GM10248 (cell line): ENCODE results near the gene SLIT3.

Source experiments
- CTCF ChIA-PET: fragments of 300-600 bp; sonication (Branson Sonifier 250); formaldehyde crosslinking; extraction: SDS; loops from one replicate; lab custom pipeline; 2021; ENCODE audit warnings: antibody characterized with exemption; lab: Yijun Ruan, JAX
- POLR2A ChIA-PET: fragments of 350-650 bp; sonication (Branson Sonifier 250); formaldehyde crosslinking; extraction: SDS; loops from one replicate; lab custom pipeline; 2020; ENCODE audit warnings: antibody characterized with exemption; lab: Yijun Ruan, JAX
- DNase-seq: peaks from one replicate; pipeline ENCODE4 v3.0.0; 2012; ENCODE audit errors: extremely low spot score
- TF ChIP-seq, protein P1 (sequence below): IDR thresholded peaks from 2 replicates; pipeline ENCODE4 v1.5.1; 2012; ENCODE audit warnings: mild to moderate bottlenecking, low read depth; ENCODE audit errors: extremely low read depth, missing control alignments, control extremely low read depth

SLIT3 gene

GRCh38 chr5:168658394-168658793 is 642.5 kb downstream of the SLIT3 start:
- DNase-seq: no peak
- TF ChIP-seq, protein P1, sequence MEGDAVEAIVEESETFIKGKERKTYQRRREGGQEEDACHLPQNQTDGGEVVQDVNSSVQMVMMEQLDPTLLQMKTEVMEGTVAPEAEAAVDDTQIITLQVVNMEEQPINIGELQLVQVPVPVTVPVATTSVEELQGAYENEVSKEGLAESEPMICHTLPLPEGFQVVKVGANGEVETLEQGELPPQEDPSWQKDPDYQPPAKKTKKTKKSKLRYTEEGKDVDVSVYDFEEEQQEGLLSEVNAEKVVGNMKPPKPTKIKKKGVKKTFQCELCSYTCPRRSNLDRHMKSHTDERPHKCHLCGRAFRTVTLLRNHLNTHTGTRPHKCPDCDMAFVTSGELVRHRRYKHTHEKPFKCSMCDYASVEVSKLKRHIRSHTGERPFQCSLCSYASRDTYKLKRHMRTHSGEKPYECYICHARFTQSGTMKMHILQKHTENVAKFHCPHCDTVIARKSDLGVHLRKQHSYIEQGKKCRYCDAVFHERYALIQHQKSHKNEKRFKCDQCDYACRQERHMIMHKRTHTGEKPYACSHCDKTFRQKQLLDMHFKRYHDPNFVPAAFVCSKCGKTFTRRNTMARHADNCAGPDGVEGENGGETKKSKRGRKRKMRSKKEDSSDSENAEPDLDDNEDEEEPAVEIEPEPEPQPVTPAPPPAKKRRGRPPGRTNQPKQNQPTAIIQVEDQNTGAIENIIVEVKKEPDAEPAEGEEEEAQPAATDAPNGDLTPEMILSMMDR: no peak
- ChIA-PET CTCF (interaction anchor here (1.4 kb wide), 1 partner anchor 10 kb away, joined by 4 read pairs; no protein-coding TSS in a partner anchor), POLR2A (no interaction called here)

- CTCF ChIA-PET: interaction anchor here (1.0 to 1.3 kb wide), 3 partner anchors 12 to 23 kb away, joined by 3 to 4 read pairs (median 3); no protein-coding TSS in a partner anchor
Measured at GRCh38 chr5:168656633-168657032, 644.3 kb downstream of the SLIT3 start.

GRCh38 chr5:168655316-168655715 is 645.6 kb downstream of the SLIT3 start:
- ChIA-PET CTCF (no interaction called here), POLR2A (no interaction called here)
- TF ChIP-seq, protein P1: no peak
- DNase-seq: no peak

More at GRCh38 chr5:168656633-168657032, 644.3 kb downstream of the SLIT3 start:
- no peak for DNase-seq
- POLR2A ChIA-PET: no interaction called here
- TF ChIP-seq, protein P1: no peak

GRCh38 chr5:168654211-168654721 is 646.7 kb downstream of the SLIT3 start:
- POLR2A ChIA-PET: no interaction called here
- DNase-seq: no peak
- TF ChIP-seq, protein P1: no peak
- CTCF ChIA-PET: interaction anchor here (1.1 to 1.5 kb wide), 2 partner anchors 11 to 24 kb away, joined by 3 read pairs; no protein-coding TSS in a partner anchor

DNA sequence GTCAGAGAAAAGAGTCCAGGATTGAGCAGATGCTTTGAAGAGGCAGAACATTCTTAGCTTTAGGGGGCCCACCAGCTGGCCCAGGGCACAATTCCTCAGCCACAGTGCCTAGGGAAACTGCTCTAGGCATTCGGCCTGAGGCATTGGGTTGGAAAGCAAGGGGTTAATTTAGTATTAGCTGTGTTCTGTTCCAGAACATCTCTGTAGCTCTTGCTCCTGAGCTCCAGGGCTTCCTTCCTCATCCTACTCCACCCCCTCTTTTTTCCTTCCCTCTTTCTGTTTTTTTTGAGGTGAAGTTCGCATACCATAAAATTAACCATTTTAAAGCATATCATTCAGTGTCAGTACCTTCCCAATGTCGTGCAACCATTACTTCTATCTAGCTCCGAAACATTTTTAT is 647.3 kb downstream of the SLIT3 start:
- POLR2A ChIA-PET: no interaction called here
- TF ChIP-seq, protein P1: no peak
- DNase-seq: no peak
- CTCF ChIA-PET: interaction anchor here (1.1 to 1.5 kb wide), 2 partner anchors 12 to 25 kb away, joined by 3 read pairs; no protein-coding TSS in a partner anchor

DNA sequence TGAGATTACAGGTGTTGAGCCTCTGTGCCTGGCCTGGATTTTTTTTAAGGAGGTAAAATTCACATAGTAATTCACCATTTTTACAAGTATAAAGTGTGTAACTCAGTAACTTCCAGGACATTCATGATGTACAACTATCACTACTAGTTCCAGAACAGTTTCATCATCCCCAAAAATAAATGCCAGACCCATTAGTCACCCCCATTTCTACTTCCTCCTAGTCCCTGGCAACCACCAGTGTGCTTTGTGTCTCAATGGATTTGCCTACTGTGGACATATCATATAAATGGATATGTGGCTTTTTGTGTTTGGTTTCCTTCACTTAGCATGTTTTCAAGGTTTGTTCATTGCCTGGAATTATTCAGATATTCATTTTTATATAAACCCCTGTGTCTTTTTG is 649.3 kb downstream of the SLIT3 start:
- no peak for DNase-seq
- ChIA-PET POLR2A (no interaction called here), CTCF (no interaction called here)
- TF ChIP-seq, protein P1: no peak
